CD4-positive, alpha-beta T cell treated with Interleukin-17A for 1 hour (primary cell): ENCODE data around the gene SGK2.

ENCODE experiments used
- DNase-seq: peaks from one replicate; pipeline ENCODE4 v3.0.0-alpha.2; 2020

Gene SGK2

GRCh38 chr20:43536817-43537440 lies 21.9 kb upstream of the SGK2 start:
- DNase-seq, result no peak

GRCh38 chr20:43537921-43538877 lies 20.6 kb upstream of the SGK2 start:
- DNase-seq, result peak; percentile 41

GRCh38 chr20:43538878-43539700 lies 19.7 kb upstream of the SGK2 start:
- DNase-seq, result no peak

GRCh38 chr20:43539975-43540672 lies 18.7 kb upstream of the SGK2 start:
- DNase-seq, result no peak

- no peak for DNase-seq
Observed at GRCh38 chr20:43540673-43541060, 18.2 kb upstream of the SGK2 start.

- DNase-seq, result no peak
Observed at GRCh38 chr20:43541214-43541613, 17.6 kb upstream of the SGK2 start.

- DNase-seq, result no peak
Observed at GRCh38 chr20:43542161-43542560, 16.7 kb upstream of the SGK2 start.

GRCh38 chr20:43542674-43543073 lies 16.2 kb upstream of the SGK2 start:
- no peak for DNase-seq

GRCh38 chr20:43543138-43543537 lies 15.7 kb upstream of the SGK2 start:
- DNase-seq, result no peak

- no peak for DNase-seq
Observed at GRCh38 chr20:43544501-43544900, 14.3 kb upstream of the SGK2 start.

GRCh38 chr20:43545837-43546578 lies 12.8 kb upstream of the SGK2 start:
- no peak for DNase-seq

GRCh38 chr20:43548273-43548880 lies 10.4 kb upstream of the SGK2 start:
- DNase-seq, result no peak

GRCh38 chr20:43549416-43550065 lies 9.3 kb upstream of the SGK2 start:
- DNase-seq, result no peak

- no peak for DNase-seq
Observed at GRCh38 chr20:43550456-43550855, 8.4 kb upstream of the SGK2 start.

GRCh38 chr20:43554369-43554768 lies 4.5 kb upstream of the SGK2 start:
- DNase-seq, result no peak

- DNase-seq, result no peak
Observed at GRCh38 chr20:43559147-43559987, 540 bp downstream of the SGK2 start.

- no peak for DNase-seq
Observed at GRCh38 chr20:43560974-43561373, 2.1 kb downstream of the SGK2 start.

- DNase-seq, result no peak
Observed at GRCh38 chr20:43563429-43563828, 4.6 kb downstream of the SGK2 start.

- no peak for DNase-seq
Observed at GRCh38 chr20:43563991-43564390, 5.2 kb downstream of the SGK2 start.

- no peak for DNase-seq
Observed at GRCh38 chr20:43564455-43564854, 5.6 kb downstream of the SGK2 start.
